ENCODE results near the gene PGAP6.
"Not testable (repeated sequence)": the region's sequence is repeated elsewhere in the genome, so short reads cannot be mapped to it uniquely, and the experiment has no call there.

Gene PGAP6

GRCh38 chr16:341974-342336, 39.8 kb downstream of the PGAP6 start:
- not testable (repeated sequence) for H3K4me3 ChIP-seq (ENCODE audit: low read depth, low read length); H3K27me3 ChIP-seq (ENCODE audit: control insufficient read depth, insufficient read depth, low read length); H3K9me3 ChIP-seq (ENCODE audit: control insufficient read depth, insufficient read depth, low read depth, low read length); H3K9ac ChIP-seq (ENCODE audit: low read length); H3K27ac ChIP-seq (ENCODE audit: low read depth, low read length); H3K4me1 ChIP-seq (ENCODE audit: control insufficient read depth, insufficient read depth, low read length)
- H3K36me3 ChIP-seq (ENCODE audit: control insufficient read depth, insufficient read depth, low read length), result peaks cover 32% of the 10 kb centered on the region

- not testable (repeated sequence) for H3K4me3 ChIP-seq (ENCODE audit: low read depth, low read length); H3K27ac ChIP-seq (ENCODE audit: low read depth, low read length); H3K27me3 ChIP-seq (ENCODE audit: control insufficient read depth, insufficient read depth, low read length); H3K9me3 ChIP-seq (ENCODE audit: control insufficient read depth, insufficient read depth, low read depth, low read length); H3K9ac ChIP-seq (ENCODE audit: low read length); H3K4me1 ChIP-seq (ENCODE audit: control insufficient read depth, insufficient read depth, low read length)
- peaks cover 26% of the 10 kb centered on the region for H3K36me3 ChIP-seq (ENCODE audit: control insufficient read depth, insufficient read depth, low read length)
Observed at GRCh38 chr16:341095-341973, 40.4 kb downstream of the PGAP6 start.

- Histone ChIP-seq H3K27ac (ENCODE audit: low read depth, low read length) (no peak overlapping the region), H3K4me1 (ENCODE audit: control insufficient read depth, insufficient read depth, low read length) (peaks cover 8% of the 10 kb centered on the region; the same call in 1 of the 2 replicates), H3K36me3 (ENCODE audit: control insufficient read depth, insufficient read depth, low read length) (peaks cover 18% of the 10 kb centered on the region), H3K9ac (ENCODE audit: low read length) (no peak overlapping the region), H3K27me3 (ENCODE audit: control insufficient read depth, insufficient read depth, low read length) (no peaks in the 10 kb centered on the region), H3K9me3 (ENCODE audit: control insufficient read depth, insufficient read depth, low read depth, low read length) (no peaks in the 10 kb centered on the region), H3K4me3 (ENCODE audit: low read depth, low read length) (no peak overlapping the region)
Observed at GRCh38 chr16:340370-341091, 41.2 kb downstream of the PGAP6 start.

GRCh38 chr16:339680-340079, 42.1 kb downstream of the PGAP6 start:
- no peaks in the 10 kb centered on the region for H3K9me3 ChIP-seq (ENCODE audit: control insufficient read depth, insufficient read depth, low read depth, low read length)
- no peak overlapping the region for H3K27ac ChIP-seq (ENCODE audit: low read depth, low read length)
- H3K9ac ChIP-seq (ENCODE audit: low read length), result no peak overlapping the region
- no peak overlapping the region for H3K4me3 ChIP-seq (ENCODE audit: low read depth, low read length)
- peaks cover 12% of the 10 kb centered on the region for H3K36me3 ChIP-seq (ENCODE audit: control insufficient read depth, insufficient read depth, low read length)
- no peaks in the 10 kb centered on the region for H3K27me3 ChIP-seq (ENCODE audit: control insufficient read depth, insufficient read depth, low read length)
- peaks cover 8% of the 10 kb centered on the region; the same call in 1 of the 2 replicates for H3K4me1 ChIP-seq (ENCODE audit: control insufficient read depth, insufficient read depth, low read length)

GRCh38 chr16:337975-338575, 43.7 kb downstream of the PGAP6 start:
- Histone ChIP-seq H3K4me3 (ENCODE audit: low read depth, low read length) (no peak overlapping the region), H3K9ac (ENCODE audit: low read length) (no peak overlapping the region), H3K27me3 (ENCODE audit: control insufficient read depth, insufficient read depth, low read length) (no peaks in the 10 kb centered on the region), H3K36me3 (ENCODE audit: control insufficient read depth, insufficient read depth, low read length) (peaks cover 7% of the 10 kb centered on the region), H3K9me3 (ENCODE audit: control insufficient read depth, insufficient read depth, low read depth, low read length) (no peaks in the 10 kb centered on the region), H3K27ac (ENCODE audit: low read depth, low read length) (no peak overlapping the region), H3K4me1 (ENCODE audit: control insufficient read depth, insufficient read depth, low read length) (peaks cover 7% of the 10 kb centered on the region; the same call in 1 of the 2 replicates)

- Histone ChIP-seq H3K9me3 (ENCODE audit: control insufficient read depth, insufficient read depth, low read depth, low read length) (no peaks in the 10 kb centered on the region), H3K27ac (ENCODE audit: low read depth, low read length) (0 out of 2 replicates have a peak overlapping the region, but pooled peaks have one; percentile 52), H3K27me3 (ENCODE audit: control insufficient read depth, insufficient read depth, low read length) (no peaks in the 10 kb centered on the region), H3K9ac (ENCODE audit: low read length) (no peak overlapping the region), H3K36me3 (ENCODE audit: control insufficient read depth, insufficient read depth, low read length) (peaks cover under 1% of the 10 kb centered on the region), H3K4me1 (ENCODE audit: control insufficient read depth, insufficient read depth, low read length) (peaks cover under 1% of the 10 kb centered on the region; the same call in 1 of the 2 replicates), H3K4me3 (ENCODE audit: low read depth, low read length) (no peak overlapping the region)
Observed at GRCh38 chr16:337437-337836, 44.3 kb downstream of the PGAP6 start.

- no peaks in the 10 kb centered on the region for H3K9me3 ChIP-seq (ENCODE audit: control insufficient read depth, insufficient read depth, low read depth, low read length)
- H3K27ac ChIP-seq (ENCODE audit: low read depth, low read length), result no peak overlapping the region
- H3K36me3 ChIP-seq (ENCODE audit: control insufficient read depth, insufficient read depth, low read length), result no peaks in the 10 kb centered on the region
- no peak overlapping the region for H3K4me3 ChIP-seq (ENCODE audit: low read depth, low read length)
- no peaks in the 10 kb centered on the region for H3K27me3 ChIP-seq (ENCODE audit: control insufficient read depth, insufficient read depth, low read length)
- no peak overlapping the region for H3K9ac ChIP-seq (ENCODE audit: low read length)
- H3K4me1 ChIP-seq (ENCODE audit: control insufficient read depth, insufficient read depth, low read length), result peaks cover 6% of the 10 kb centered on the region; the same call in 1 of the 2 replicates
Observed at GRCh38 chr16:336269-336668, 45.5 kb downstream of the PGAP6 start.

GRCh38 chr16:334861-335632, 46.7 kb downstream of the PGAP6 start:
- not testable (repeated sequence) for H3K4me3 ChIP-seq (ENCODE audit: low read depth, low read length); H3K27ac ChIP-seq (ENCODE audit: low read depth, low read length); H3K9me3 ChIP-seq (ENCODE audit: control insufficient read depth, insufficient read depth, low read depth, low read length); H3K27me3 ChIP-seq (ENCODE audit: control insufficient read depth, insufficient read depth, low read length); H3K9ac ChIP-seq (ENCODE audit: low read length); H3K36me3 ChIP-seq (ENCODE audit: control insufficient read depth, insufficient read depth, low read length); H3K4me1 ChIP-seq (ENCODE audit: control insufficient read depth, insufficient read depth, low read length)

- H3K9me3 ChIP-seq (ENCODE audit: control insufficient read depth, insufficient read depth, low read depth, low read length); H3K27me3 ChIP-seq (ENCODE audit: control insufficient read depth, insufficient read depth, low read length); H3K9ac ChIP-seq (ENCODE audit: low read length); H3K27ac ChIP-seq (ENCODE audit: low read depth, low read length); H3K4me3 ChIP-seq (ENCODE audit: low read depth, low read length); H3K36me3 ChIP-seq (ENCODE audit: control insufficient read depth, insufficient read depth, low read length); H3K4me1 ChIP-seq (ENCODE audit: control insufficient read depth, insufficient read depth, low read length): not testable (repeated sequence)
Observed at GRCh38 chr16:334164-334832, 47.5 kb downstream of the PGAP6 start.

- Histone ChIP-seq H3K27ac (ENCODE audit: low read depth, low read length) (no peak overlapping the region), H3K4me3 (ENCODE audit: low read depth, low read length) (no peak overlapping the region), H3K9me3 (ENCODE audit: control insufficient read depth, insufficient read depth, low read depth, low read length) (no peaks in the 10 kb centered on the region), H3K4me1 (ENCODE audit: control insufficient read depth, insufficient read depth, low read length) (peaks cover 9% of the 10 kb centered on the region; the same call in 1 of the 2 replicates), H3K36me3 (ENCODE audit: control insufficient read depth, insufficient read depth, low read length) (no peaks in the 10 kb centered on the region), H3K9ac (ENCODE audit: low read length) (no peak overlapping the region), H3K27me3 (ENCODE audit: control insufficient read depth, insufficient read depth, low read length) (no peaks in the 10 kb centered on the region)
Observed at GRCh38 chr16:333406-334094, 48.2 kb downstream of the PGAP6 start.

Measured in HUES6 (cell line).